Aorta (tissue), 5 donors: ENCODE results near the gene OSBPL2. TPM values are rescaled to one million over a fixed set of nuclear protein-coding genes. Genes with fewer than 3 reads are reported as not detected.
A peak's percentile ranks its signal among the peaks of the same experiment; 100 is the strongest.

Source experiments
- ATAC-seq: fragments of 200-7000 bp; cut with Tn5 transposase; one replicate; pipeline ENCODE4 v1.9.1; 2022; ENCODE audit warnings: moderate library complexity; ENCODE audit not compliant: low FRiP score
- DNase-seq, 2 donors: peaks; one replicate each; pipeline ENCODE4 v3.0.0-alpha.2; 2020
- H3K27ac ChIP-seq, 2 donors: one replicate each; pipeline ENCODE4 v1.5.1; 2013; ENCODE audit warnings: low read length in 2 of 2, mild to moderate bottlenecking in 2 of 2, moderate library complexity in 2 of 2, control low read depth in 1 of 2, inconsistent platforms in 1 of 2, low read depth in 1 of 2
- H3K27me3 ChIP-seq, 2 donors: one replicate each; pipeline ENCODE4 v1.6.1; 2013; ENCODE audit warnings: control low read depth in 1 of 2, low read length in 1 of 2, mild to moderate bottlenecking in 1 of 2, moderate library complexity in 1 of 2; ENCODE audit not compliant: insufficient read depth in 2 of 2, control insufficient read depth in 1 of 2
- H3K36me3 ChIP-seq, 2 donors: one replicate each; pipeline ENCODE4 v1.6.1; 2013; ENCODE audit warnings: control low read depth in 1 of 2, low read length in 1 of 2, mild to moderate bottlenecking in 1 of 2; ENCODE audit not compliant: insufficient read depth in 2 of 2, control insufficient read depth in 1 of 2
- H3K4me1 ChIP-seq, 2 donors: one replicate each; pipeline ENCODE4 v1.6.1; 2013; ENCODE audit warnings: low read length in 2 of 2, control low read depth in 1 of 2, mild to moderate bottlenecking in 1 of 2, moderate library complexity in 1 of 2; ENCODE audit not compliant: insufficient read depth in 2 of 2, control insufficient read depth in 1 of 2
- H3K4me3 ChIP-seq, 2 donors: one replicate each; pipeline ENCODE4 v1.5.1; 2013; ENCODE audit warnings: low read length in 2 of 2, control low read depth in 1 of 2, mild to moderate bottlenecking in 1 of 2
- H3K9me3 ChIP-seq: one replicate; pipeline ENCODE4 v1.6.1; 2013; ENCODE audit warnings: mild to moderate bottlenecking, low read length; ENCODE audit not compliant: control insufficient read depth
- WGBS, 2 donors: extraction: QIAGEN DNeasy Blood & Tissue Kit; methylation state at CpG; one replicate each; pipeline ENCODE4 v1.1.7; 2013; 5-methylcytosine and 5-hydroxymethylcytosine counted together
- intact Hi-C, 2 donors: fragments of 100-400 bp; cut with DNase I; formaldehyde crosslinking; loops; one replicate each; pipeline versions ENCODE4 v1.14.2 to v1.15.0; 2022
- polyA plus RNA-seq, 2 donors: library from polyadenylated mRNA; stranded (reverse); fragments of 200-250 nt; gene quantifications; one replicate each; pipeline ENCODE4 v1.2.3, GENCODE V29; 2013
- total RNA-seq, 2 donors: library from RNA; stranded (reverse); fragmentation: NEBNext Ultra II Directional; extraction: Animal tissue kit (Norgen Biotek cat#: 25700); gene quantifications; one replicate each; pipeline ENCODE4 v1.2.1, GENCODE V29; 2021
- donor health status: healthy with polysubstance abuse.
- donor health status: Bipolar disorder and iron deficiency.
- donor health status: DM: no; HTN: no; CAD: no.
- donor health status: DM: no; HTN: no; CAD: no.
- donor health status: DM: yes; HTN: yes; CAD: no.

The OSBPL2 gene
- total and polyA plus RNA-seq, 4 donors = 16.2 to 71.3 (median 42.9) TPM

- Histone ChIP-seq H3K4me1 (no peaks in the 10 kb centered on the region), H3K27ac (no peak overlapping the region)
- no peak for ATAC-seq
Observed at GRCh38 chr20:62248890-62249560, 10.7 kb downstream of the OSBPL2 start.

GRCh38 chr20:62252342-62252966, 14.1 kb downstream of the OSBPL2 start:
- no peak for DNase-seq
- no peak overlapping the region for H3K4me3 ChIP-seq
- no peak for ATAC-seq
- H3K27me3 ChIP-seq = no peaks in the 10 kb centered on the region
- H3K27ac ChIP-seq = no peak overlapping the region
- H3K4me1 ChIP-seq = no peaks in the 10 kb centered on the region
- intact Hi-C loops = no loop called here
- H3K36me3 ChIP-seq = no peaks in the 10 kb centered on the region
- WGBS, 2 donors = 86 to 87% methylated on average over 26 of the region's 26 CpGs
- no peaks in the 10 kb centered on the region for H3K9me3 ChIP-seq

More at GRCh38 chr20:62248890-62249560, 10.7 kb downstream of the OSBPL2 start:
- intact Hi-C loops = no loop called here
- H3K9me3 ChIP-seq = no peaks in the 10 kb centered on the region
- H3K27me3 ChIP-seq = no peaks in the 10 kb centered on the region
- WGBS, 2 donors = 81% methylated on average over 6 of the region's 6 CpGs
- H3K4me3 ChIP-seq = no peak overlapping the region
- no peaks in the 10 kb centered on the region for H3K36me3 ChIP-seq
- no peak for DNase-seq

- no peak overlapping the region for H3K27ac ChIP-seq
- no peak for DNase-seq
- intact Hi-C loops = no loop called here
- no peaks in the 10 kb centered on the region for H3K27me3 ChIP-seq
- ATAC-seq = no peak
- H3K4me3 ChIP-seq = no peak overlapping the region
- no peaks in the 10 kb centered on the region for H3K4me1 ChIP-seq
- WGBS, 2 donors = 88 to 94% methylated on average over 6 of the region's 6 CpGs
- H3K9me3 ChIP-seq = no peaks in the 10 kb centered on the region
- H3K36me3 ChIP-seq = no peaks in the 10 kb centered on the region
Observed at GRCh38 chr20:62253398-62253797, 15.1 kb downstream of the OSBPL2 start.

- Histone ChIP-seq H3K36me3 (no peaks in the 10 kb centered on the region), H3K27me3 (no peaks in the 10 kb centered on the region), H3K4me3 (no peak overlapping the region), H3K27ac (no peak overlapping the region), H3K9me3 (no peaks in the 10 kb centered on the region), H3K4me1 (no peaks in the 10 kb centered on the region)
- 66 to 75% methylated on average over 24 of the region's 24 CpGs for WGBS, 2 donors
- intact Hi-C loops = no loop called here
- ATAC-seq (no peak), DNase-seq (no peak)
Observed at GRCh38 chr20:62254021-62254724, 15.9 kb downstream of the OSBPL2 start.

GRCh38 chr20:62255976-62256375, 17.7 kb downstream of the OSBPL2 start:
- Histone ChIP-seq H3K27ac (no peak overlapping the region), H3K4me1 (no peaks in the 10 kb centered on the region), H3K4me3 (no peak overlapping the region), H3K27me3 (no peaks in the 10 kb centered on the region), H3K9me3 (no peaks in the 10 kb centered on the region), H3K36me3 (no peaks in the 10 kb centered on the region)
- intact Hi-C loops = no loop called here
- ATAC-seq = no peak
- 87 to 91% methylated on average over 10 of the region's 10 CpGs for WGBS, 2 donors
- no peak for DNase-seq

- Histone ChIP-seq H3K36me3 (no peaks in the 10 kb centered on the region), H3K9me3 (no peaks in the 10 kb centered on the region), H3K4me3 (no peak overlapping the region), H3K4me1 (no peaks in the 10 kb centered on the region), H3K27ac (no peak overlapping the region), H3K27me3 (no peaks in the 10 kb centered on the region)
- 52 to 58% methylated on average over 20 of the region's 20 CpGs for WGBS, 2 donors
- ATAC-seq (peak; percentile 84), DNase-seq (peak; percentile 71 to 86)
- intact Hi-C loops = no loop called here
Observed at GRCh38 chr20:62258499-62259293, 20.4 kb downstream of the OSBPL2 start.

- Histone ChIP-seq H3K4me3 (no peak overlapping the region), H3K4me1 (no peaks in the 10 kb centered on the region), H3K36me3 (peaks cover 0 to 2% of the 10 kb centered on the region in 2 donors), H3K27ac (no peak overlapping the region), H3K27me3 (no peaks in the 10 kb centered on the region), H3K9me3 (no peaks in the 10 kb centered on the region)
- intact Hi-C loops = no loop called here
- no peak for DNase-seq
- no peak for ATAC-seq
- WGBS, 2 donors = 88 to 90% methylated on average over 8 of the region's 8 CpGs
Observed at GRCh38 chr20:62259294-62259565, 20.9 kb downstream of the OSBPL2 start.

- H3K4me3 ChIP-seq = no peak overlapping the region
- no peak overlapping the region for H3K27ac ChIP-seq
- no peaks in the 10 kb centered on the region for H3K27me3 ChIP-seq
- WGBS, 2 donors = 93% methylated on average over 10 of the region's 10 CpGs
- intact Hi-C loops = no loop called here
- DNase-seq = no peak
- H3K4me1 ChIP-seq = no peaks in the 10 kb centered on the region
- H3K36me3 ChIP-seq = peaks cover 0 to 3% of the 10 kb centered on the region in 2 donors
- H3K9me3 ChIP-seq = no peaks in the 10 kb centered on the region
- ATAC-seq = no peak
Observed at GRCh38 chr20:62262064-62262463, 23.7 kb downstream of the OSBPL2 start.
